GM21529 (cell line): ENCODE measurements around the gene MLYCD.
A peak's percentile ranks its signal among the peaks of the same experiment; 100 is the strongest.
"Not testable (repeated sequence)": the region's sequence is repeated elsewhere in the genome, so short reads cannot be mapped to it uniquely, and the experiment has no call there.

ENCODE experiments used
- ATAC-seq: cut with Tn5 transposase; IDR thresholded peaks from one replicate; pipeline ENCODE4 v1.9.1; 2021; ENCODE audit not compliant: unreplicated experiment

The MLYCD gene

GRCh38 chr16:83939266-83939855 lies 40.4 kb downstream of the MLYCD start:
- ATAC-seq = no peak

DNA sequence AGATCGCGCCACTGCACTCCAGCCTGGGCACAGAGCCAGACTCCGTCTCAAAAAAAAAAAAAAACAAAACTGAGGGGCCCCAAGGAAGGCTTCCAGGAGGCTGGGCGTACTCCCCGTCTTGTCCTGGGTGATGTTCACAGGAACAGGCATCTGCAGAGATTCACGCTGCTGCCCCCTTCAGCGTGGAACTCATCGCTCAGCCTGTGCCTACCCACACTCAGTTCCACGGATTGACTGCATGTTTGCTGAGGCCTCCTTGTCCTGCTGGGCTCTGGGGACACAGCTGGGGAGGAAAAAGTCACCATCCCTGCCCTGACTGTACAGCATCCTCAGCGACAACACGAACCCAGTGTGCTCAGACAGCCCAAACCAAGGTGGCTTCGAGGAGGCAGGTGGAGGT lies 41.2 kb downstream of the MLYCD start:
- no peak for ATAC-seq

GRCh38 chr16:83940630-83941378 lies 41.9 kb downstream of the MLYCD start:
- ATAC-seq = no peak

- ATAC-seq = not testable (repeated sequence)
Measured at GRCh38 chr16:83941546-83941945, 42.6 kb downstream of the MLYCD start.

GRCh38 chr16:83942074-83942473 lies 43.2 kb downstream of the MLYCD start:
- no peak for ATAC-seq

- ATAC-seq = no peak
Measured at GRCh38 chr16:83942815-83943515, 44.0 kb downstream of the MLYCD start.

- no peak for ATAC-seq
Measured at GRCh38 chr16:83943516-83944050, 44.7 kb downstream of the MLYCD start.

DNA sequence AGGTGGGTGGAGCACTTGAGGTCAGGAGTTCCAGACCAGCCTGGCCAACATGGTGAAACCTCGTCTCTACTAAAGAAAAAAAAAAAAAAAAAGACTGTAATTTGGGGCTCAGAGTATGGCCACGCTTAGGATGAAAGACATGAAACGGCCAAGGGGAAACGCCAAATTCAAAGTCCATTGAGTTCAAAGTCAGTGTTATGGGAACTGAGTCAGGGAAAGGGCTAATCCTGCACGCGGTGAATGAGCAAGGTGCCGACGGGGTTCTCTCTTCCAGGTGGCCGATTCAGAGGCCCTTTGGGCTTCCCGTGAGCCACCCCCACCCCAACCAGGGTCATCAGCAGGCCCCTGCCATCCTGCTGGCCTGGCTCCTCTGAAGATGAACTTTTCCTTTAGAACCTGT lies 46.7 kb downstream of the MLYCD start:
- ATAC-seq = no peak

DNA sequence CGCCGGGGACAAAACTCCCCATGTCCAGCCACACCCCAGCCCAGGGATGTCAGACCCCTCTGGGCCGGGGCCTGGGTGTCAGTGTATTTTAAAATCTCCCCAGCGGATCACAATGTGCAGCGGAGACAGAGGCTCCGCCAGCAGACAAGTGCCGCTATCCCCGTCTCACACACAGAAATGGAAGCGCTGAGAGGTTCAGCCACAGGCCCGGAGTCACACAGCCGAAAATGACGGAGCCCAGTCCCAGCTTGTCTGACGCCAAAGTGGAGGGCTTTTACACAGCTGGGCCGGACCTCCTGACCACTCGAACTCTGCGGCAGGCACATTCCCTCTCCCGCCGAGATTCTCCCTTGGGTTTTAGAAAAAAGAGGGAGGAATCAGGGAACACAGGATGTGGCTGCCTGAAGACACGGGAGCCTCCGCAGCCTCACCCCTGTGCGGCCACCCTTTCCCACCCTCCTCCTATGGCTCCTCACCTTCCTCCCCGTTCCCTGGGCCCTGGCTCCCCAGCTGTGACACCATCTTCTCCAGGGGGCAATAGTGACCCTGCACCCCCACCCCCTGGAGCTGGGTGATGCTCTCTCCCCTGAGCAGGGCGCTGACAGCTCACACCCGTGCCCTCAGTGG lies 47.4 kb downstream of the MLYCD start:
- no peak for ATAC-seq

DNA sequence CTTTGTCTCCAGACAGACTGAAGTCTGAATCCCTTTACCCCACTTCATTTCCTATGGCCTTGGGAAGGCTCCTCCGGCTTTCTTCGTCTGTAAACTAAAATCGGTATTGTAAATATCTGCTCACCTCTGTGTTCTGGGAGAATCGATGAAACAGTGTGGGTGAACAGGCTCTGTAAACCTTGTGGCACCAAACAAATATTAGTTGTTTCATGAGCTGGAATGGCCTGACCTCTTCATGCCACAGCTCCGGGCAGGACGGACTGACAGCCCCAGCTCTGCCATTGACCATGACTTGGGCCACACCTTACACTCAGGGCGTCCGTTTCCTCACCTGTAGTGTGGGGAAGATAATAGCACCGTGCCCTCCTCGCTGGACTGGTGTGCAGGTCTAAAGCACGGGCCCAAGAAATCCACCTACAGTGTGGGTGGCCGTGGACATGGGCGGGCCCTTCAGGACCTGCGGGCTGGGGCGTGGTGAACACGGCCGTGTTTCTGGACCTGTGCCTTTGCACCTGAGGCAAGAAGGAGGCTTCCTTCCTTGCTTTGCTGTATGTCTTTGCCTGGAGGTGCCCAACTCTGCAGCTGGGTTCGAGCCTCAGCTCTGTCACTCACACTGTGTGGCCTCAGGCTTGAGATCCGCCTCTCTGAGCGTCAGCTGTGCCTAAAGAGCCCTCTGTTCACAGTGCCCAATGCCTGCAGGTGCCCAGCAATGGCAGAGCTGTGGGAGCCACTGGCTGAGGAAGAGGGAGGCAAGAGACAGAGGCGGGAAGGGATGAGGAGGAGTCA lies 48.1 kb downstream of the MLYCD start:
- no peak for ATAC-seq

DNA sequence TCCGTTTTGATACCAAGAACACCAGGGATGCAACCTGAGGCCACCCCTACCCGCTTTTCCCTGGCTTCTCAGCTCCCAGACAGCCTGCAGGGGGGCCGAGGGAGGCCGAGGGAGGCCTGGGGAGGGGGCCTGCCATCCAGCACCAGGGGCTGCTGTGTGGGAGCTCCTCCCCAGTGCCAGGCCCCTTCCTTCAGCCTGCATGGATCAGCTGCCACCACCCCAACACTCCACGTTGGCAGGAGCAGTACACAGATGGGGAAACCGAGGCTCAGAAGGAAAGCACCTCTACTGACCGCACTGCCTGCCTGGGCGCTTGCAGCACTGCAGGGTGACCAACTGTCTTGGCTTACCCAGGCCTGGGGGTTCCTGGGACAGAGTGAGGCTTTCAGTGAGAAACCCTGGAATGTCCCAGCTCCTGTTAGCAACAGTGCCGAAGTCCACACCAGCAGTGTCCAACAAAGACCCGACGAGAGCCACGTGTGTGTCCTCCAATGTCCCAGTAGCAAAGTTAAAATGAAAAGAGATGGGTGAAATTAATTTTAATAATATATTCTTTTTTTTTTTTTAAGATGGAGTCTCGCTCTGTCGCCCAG lies 48.8 kb downstream of the MLYCD start:
- no peak for ATAC-seq

DNA sequence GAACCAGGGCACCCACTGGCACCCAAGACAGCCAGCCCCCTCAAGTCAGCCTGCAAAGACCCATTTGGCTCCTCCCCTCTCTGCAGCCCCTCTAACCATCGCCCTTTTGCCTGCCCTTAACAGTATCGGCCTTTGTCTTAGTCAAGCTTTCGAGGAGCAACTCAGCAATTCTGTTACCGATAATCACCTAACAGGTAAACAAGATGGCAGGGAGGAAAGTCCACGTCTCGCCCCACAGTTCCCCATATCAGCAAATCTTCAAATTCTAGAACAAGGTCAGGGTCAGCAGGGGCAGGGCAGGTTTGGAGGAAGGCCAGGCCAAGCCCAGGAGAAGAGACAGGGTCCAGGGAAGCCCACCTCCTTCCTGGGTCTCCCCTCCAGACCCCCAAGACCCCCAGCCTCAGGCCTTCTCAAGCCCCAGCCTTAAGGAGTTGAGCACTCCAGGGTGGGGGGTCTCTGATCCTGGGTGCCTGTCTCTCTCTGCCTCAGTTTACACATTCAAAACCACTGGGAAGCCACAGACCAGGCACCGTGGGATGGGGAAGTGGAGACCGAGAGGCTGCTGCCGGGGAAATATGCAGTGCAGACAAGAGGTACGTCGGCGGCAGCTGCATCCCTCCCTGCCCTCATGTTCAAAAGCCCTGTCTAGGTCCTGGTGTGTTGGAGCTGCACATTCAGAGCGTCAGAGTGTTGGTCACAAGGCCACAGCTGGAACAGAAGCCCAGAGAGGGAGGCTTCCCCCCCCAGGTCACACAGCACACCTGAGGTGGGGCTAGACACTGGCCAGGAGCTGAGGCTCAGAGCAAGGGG lies 50.2 kb downstream of the MLYCD start:
- no peak for ATAC-seq

GRCh38 chr16:83949724-83950001 lies 50.7 kb downstream of the MLYCD start:
- ATAC-seq = no peak

DNA sequence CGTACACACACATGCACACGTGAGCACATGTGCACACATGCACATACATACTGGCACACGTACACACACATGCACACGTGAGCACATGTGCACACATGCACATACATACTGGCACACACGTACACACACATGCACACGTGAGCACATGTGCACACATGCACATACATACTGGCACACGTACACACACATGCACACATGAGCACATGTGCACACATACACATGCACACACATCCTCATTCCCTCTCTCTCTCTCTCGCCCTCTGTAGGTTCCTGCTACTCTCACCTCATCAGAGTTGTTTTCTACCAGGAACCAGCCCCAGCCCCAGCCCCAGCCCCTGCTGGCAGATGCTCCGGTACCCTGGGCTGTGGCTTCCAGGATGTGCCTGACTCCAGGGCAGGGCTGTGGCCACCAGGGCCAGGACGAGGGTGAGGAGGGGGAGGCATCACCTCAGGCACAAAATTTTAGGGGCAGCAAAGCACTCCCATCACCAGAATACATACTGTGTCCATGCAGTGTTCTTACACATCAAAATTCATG lies 52.0 kb downstream of the MLYCD start:
- not testable (repeated sequence) for ATAC-seq

GRCh38 chr16:83951544-83951943 lies 52.6 kb downstream of the MLYCD start:
- ATAC-seq = no peak

DNA sequence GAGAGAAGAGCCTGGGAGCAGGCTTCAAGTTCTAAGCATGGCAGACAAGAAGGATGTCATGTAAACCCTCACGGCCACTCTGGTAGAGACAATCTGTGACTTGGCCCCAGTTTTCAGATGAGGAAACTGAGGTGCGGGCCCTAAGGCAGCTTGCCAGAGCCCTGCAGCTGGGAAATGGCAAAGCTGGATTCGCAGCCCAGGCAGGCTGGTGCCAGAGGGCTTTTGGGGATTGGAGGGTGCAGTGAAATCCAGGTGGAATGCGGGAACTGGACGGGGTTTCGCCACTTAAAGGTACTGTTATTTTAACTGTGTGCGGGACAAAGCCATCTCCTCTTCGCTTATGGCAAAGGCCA lies 53.6 kb downstream of the MLYCD start:
- no peak for ATAC-seq

DNA sequence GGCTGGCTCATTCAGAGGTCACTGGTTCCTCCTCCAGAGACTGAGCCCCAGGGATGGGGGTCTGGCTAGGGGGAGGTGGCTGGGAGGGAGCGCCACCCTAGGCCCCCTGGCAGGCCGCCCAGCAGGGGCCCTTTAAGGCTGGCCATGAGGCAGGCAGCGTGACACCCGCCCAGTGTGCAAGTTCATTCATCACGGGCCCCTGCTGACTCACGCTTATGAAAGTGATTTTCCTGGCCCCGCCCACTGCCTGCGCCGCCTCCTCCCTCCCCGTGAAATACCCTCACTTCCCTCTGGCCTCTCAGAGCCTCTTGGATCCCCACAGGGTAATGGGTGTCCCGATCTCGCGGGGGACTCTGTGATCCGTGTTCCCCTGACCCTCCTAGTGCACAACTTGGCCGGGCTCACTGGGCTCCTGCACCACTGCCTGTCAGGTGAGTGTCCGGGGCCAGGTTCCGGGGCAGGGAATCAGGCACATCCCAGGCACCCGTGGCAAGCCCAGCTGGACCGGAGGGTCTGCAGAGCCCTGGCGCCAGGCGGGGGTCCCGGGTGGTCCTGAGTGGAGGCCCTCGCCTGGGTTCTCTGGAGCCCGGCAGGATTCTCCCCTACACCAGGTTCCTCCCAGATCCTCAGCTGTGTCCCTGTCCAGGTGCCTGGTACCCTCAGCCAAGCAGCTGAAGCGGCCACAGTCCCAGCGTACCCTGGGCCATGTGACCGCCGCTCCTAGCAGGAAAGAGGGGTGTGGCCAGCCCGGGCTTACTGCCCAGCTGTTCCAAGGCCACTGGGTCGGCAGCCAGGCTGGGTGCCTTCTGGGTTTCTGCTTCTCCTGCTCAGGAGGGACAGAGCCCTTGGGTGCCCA lies 54.3 kb downstream of the MLYCD start, which contains the start of gene OSGIN1:
Gene OSGIN1, plus strand, starts transcription at position 301 of the 856 bp plus-strand sequence. CDS start 4,432 bp downstream, outside the sequence.
- peak; percentile 87 for ATAC-seq

- peak; percentile 39 for ATAC-seq
Measured at GRCh38 chr16:83953796-83954576, 55.1 kb downstream of the MLYCD start.
